Muscle of leg (tissue), 11 donors: ENCODE measurements around the gene ATP6V0D1. TPM values are rescaled to one million over a fixed set of nuclear protein-coding genes. Genes with fewer than 3 reads are reported as not detected.

Source experiments
- DNase-seq: peaks from one replicate; pipeline ENCODE4 v3.0.0; 2013
- H3K27ac ChIP-seq: one replicate; pipeline ENCODE4 v1.5.1; 2013; ENCODE audit warnings: mild to moderate bottlenecking, low read length, control low read depth
- H3K27me3 ChIP-seq: one replicate; pipeline ENCODE4 v1.6.1; 2013; ENCODE audit warnings: low read length; ENCODE audit not compliant: control insufficient read depth, insufficient read depth
- H3K36me3 ChIP-seq: one replicate; pipeline ENCODE4 v1.6.1; 2013; ENCODE audit warnings: low read length; ENCODE audit not compliant: control insufficient read depth, insufficient read depth
- H3K4me1 ChIP-seq: one replicate; pipeline ENCODE4 v1.6.1; 2013; ENCODE audit warnings: low read length; ENCODE audit not compliant: control insufficient read depth, insufficient read depth
- H3K4me3 ChIP-seq: one replicate; pipeline ENCODE4 v1.5.1; 2013; ENCODE audit warnings: low read length, control low read depth
- H3K9me3 ChIP-seq: replicated peaks from 2 replicates; pipeline ENCODE4 v1.6.1; 2013; ENCODE audit warnings: low read depth, low read length; ENCODE audit not compliant: control insufficient read depth
- WGBS: methylation state at CpG from one replicate; pipeline ENCODE4 v1.1.5; 2013; ENCODE audit warnings: missing lambda C conversion rate; ENCODE audit not compliant: insufficient coverage; 5-methylcytosine and 5-hydroxymethylcytosine counted together
- polyA plus RNA-seq, 8 donors: library from polyadenylated mRNA; unstranded; fragments of 120-200 nt; gene quantifications; one replicate each; pipeline versions ENCODE4 v1.2.1 to v1.2.3, GENCODE V29; 2013; ENCODE audit warnings: inconsistent platforms in 1 of 8, low replicate concordance in 1 of 8; ENCODE audit not compliant: insufficient read length in 8 of 8, insufficient read depth in 1 of 8
- total RNA-seq: library from RNA; stranded (reverse); fragments of 120-200 nt; gene quantifications from one replicate; pipeline ENCODE4 v1.2.4, GENCODE V29; 2013

ATP6V0D1 gene
- total and polyA plus RNA-seq, 9 donors = 43.5 to 69.0 (median 66.2) TPM

DNA sequence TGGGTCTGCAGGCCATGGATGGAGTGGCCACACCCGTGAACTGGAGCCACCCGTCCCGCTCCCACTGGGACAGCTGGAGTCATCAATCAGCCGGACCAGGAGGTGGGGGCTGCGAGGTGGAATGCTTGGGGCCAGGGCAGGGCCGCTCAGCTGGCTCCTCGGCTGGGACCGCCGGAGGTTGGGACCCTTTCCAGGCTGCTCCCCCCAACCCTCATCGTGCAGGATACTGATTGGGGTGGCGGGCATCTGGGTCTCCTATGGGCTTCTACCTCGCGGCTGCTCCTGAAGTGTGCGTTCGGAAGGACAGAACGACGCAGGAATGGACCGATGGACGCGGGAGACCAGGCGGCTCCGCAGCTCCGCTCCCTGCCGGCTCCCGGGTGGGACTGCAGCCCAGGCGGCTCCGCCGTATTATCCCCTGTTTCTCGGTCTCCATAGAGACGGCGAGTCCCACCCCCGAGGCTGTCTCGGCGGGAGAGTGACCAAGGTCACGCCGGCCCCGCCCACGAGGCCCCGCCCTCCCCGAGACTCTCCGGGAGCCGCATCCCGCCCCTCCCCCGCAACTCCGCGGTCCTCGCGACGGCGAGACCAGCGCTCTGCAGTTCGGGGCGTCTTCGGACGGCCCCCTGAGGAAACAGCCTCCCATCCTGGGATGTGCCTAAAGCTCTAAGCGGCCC is 87.7 kb downstream of the ATP6V0D1 start, which contains the start of gene TPPP3:
TPPP3 (minus strand) TSS at position 388 of the 677 bp plus-strand sequence. CDS start 2,387 bp downstream, outside the sequence.
- Histone ChIP-seq H3K4me3 (peak within 1 kb of the TSS; percentile 84), H3K27me3 (no peaks in the 10 kb centered on the region), H3K36me3 (peaks cover 20% of the 10 kb centered on the region), H3K27ac (peak within 1 kb of the TSS; percentile 97), H3K4me1 (peaks cover 93% of the 10 kb centered on the region), H3K9me3 (no peaks in the 10 kb centered on the region)
- WGBS = 1% methylated on average over 55 of the region's 56 CpGs
- peak; percentile 97 for DNase-seq

DNA sequence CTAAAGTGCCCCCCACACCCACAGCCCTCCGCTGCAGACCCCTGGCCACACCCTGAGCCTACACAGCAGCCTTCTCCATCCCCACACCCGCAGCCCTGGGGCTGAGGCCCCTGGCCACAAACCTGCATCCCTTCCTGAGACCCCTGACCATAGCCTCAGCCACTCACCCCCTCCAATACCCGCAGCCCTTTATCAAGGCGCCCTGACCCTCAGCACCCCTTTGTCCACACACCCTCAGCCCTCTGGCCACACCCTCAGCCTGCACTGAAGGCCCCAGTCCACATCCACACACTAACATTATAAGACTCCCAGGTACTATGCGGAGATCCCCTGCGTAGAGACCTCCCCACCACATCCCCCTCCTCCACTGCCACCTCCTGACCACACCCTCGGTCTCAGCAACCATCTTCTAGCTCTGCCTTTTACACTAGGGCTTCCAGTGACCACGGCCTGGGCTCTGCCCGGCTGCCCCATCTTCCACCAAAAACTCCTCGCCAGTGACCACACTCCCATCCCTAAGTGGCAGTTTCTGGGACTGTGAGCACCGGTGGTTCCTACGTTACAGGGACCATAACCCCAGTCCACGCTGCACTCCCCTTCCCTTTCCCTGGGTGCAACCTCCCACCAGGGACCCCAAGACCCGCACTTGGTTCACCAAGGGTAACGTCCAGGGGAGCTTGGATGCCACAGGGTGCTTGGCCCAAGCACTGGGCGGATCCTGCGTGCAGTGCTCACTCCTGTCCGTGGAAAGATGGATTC is 88.5 kb downstream of the ATP6V0D1 start:
- WGBS = 62% methylated on average over 18 of the region's 18 CpGs
- DNase-seq = peak; percentile 21
- H3K36me3 ChIP-seq = peaks cover 28% of the 10 kb centered on the region
- H3K27ac ChIP-seq = peak overlapping the region; percentile 97
- H3K9me3 ChIP-seq = no peaks in the 10 kb centered on the region
- no peaks in the 10 kb centered on the region for H3K27me3 ChIP-seq
- H3K4me3 ChIP-seq = peak overlapping the region; percentile 84
- peaks cover 85% of the 10 kb centered on the region for H3K4me1 ChIP-seq

- Histone ChIP-seq H3K4me1 (peaks cover 77% of the 10 kb centered on the region), H3K4me3 (peak overlapping the region; percentile 84), H3K36me3 (peaks cover 29% of the 10 kb centered on the region), H3K27me3 (no peaks in the 10 kb centered on the region), H3K9me3 (no peaks in the 10 kb centered on the region), H3K27ac (peak overlapping the region; percentile 97)
- 52% methylated on average over 12 of the region's 15 CpGs for WGBS
- DNase-seq = peak; percentile 80
Observed at GRCh38 chr16:67391424-67392300, 89.3 kb downstream of the ATP6V0D1 start.

GRCh38 chr16:67390816-67391423 is 90.0 kb downstream of the ATP6V0D1 start:
- Histone ChIP-seq H3K36me3 (peaks cover 29% of the 10 kb centered on the region), H3K27ac (peak overlapping the region; percentile 97), H3K9me3 (no peaks in the 10 kb centered on the region), H3K27me3 (no peaks in the 10 kb centered on the region), H3K4me3 (peak overlapping the region; percentile 9), H3K4me1 (peaks cover 70% of the 10 kb centered on the region)
- WGBS = 85% methylated on average over 9 of the region's 11 CpGs
- peak; percentile 18 for DNase-seq

DNA sequence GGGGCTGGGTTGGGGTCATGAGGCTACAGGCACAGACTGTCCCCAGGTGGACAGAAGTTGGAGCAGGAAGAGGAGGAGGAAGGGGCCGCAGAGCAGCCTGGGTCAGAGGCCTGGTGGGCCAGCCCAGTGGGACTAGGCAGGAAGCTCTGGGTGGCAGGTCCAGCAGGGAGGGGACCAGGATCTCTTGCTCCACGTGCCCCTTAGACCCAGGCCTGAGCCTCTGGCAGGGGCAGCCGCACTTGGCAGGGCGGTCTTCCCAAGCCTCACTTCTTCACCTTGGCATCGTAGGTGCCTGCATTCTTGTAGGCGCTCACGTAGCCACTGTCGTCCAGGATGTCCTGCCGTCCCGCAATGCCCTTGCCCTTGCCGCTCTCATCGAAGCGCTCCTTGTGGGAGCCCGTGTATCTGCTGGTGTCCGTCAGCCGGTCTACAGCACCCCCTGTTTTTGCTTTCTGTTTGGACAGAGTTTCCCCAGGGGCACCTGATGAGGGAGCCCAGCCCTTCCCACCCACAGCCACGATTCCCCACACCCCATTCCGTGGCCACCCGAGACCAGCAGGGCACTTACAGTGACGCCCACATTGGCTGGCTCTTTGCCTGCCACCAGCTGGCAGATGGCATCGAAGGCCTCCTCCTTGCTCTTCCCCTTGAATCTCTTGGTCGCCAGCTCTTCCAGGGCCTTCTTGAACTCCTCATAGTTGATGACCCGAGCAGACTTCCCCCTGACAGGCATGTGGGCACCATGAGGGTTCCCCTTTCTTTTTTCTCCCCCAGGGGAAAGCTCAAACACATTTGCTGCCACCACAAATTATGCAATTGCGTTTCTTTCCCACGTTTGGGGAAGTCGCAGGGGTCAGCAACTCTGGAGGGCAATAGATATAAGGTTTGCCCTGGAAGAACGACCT is 90.8 kb downstream of the ATP6V0D1 start:
- H3K9me3 ChIP-seq = no peaks in the 10 kb centered on the region
- WGBS = 84% methylated on average over 21 of the region's 27 CpGs
- peak overlapping the region; percentile 97 for H3K27ac ChIP-seq
- H3K36me3 ChIP-seq = peaks cover 29% of the 10 kb centered on the region
- no peaks in the 10 kb centered on the region for H3K27me3 ChIP-seq
- H3K4me1 ChIP-seq = peaks cover 62% of the 10 kb centered on the region
- H3K4me3 ChIP-seq = no peak overlapping the region
- DNase-seq = peak; percentile 83

DNA sequence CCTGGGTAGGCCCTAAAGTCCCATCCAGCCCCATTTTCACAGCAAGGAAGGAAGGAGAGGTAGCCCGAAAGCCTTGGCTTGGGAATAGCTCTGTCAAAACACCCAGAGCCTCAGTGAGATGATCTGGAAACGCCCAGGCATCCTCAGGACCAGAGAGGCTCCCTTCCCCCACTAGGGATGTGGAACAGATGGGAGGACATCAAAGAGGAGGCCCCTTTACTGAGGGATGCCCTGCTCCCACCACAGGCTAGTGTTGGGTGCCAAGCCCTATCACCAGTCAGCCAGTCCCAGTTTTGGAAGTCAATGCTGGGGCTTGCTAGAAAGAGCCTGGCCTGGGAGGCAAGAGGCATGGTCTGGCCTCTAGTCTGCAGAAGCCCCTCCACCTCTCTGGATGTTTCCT is 92.4 kb downstream of the ATP6V0D1 start:
- Histone ChIP-seq H3K27ac (no peak overlapping the region), H3K4me3 (no peak overlapping the region), H3K4me1 (peaks cover 47% of the 10 kb centered on the region), H3K27me3 (no peaks in the 10 kb centered on the region), H3K9me3 (no peaks in the 10 kb centered on the region), H3K36me3 (peaks cover 29% of the 10 kb centered on the region)
- WGBS = no CpG with 5 or more reads among the region's 2 CpGs
- peak; percentile 20 for DNase-seq

DNA sequence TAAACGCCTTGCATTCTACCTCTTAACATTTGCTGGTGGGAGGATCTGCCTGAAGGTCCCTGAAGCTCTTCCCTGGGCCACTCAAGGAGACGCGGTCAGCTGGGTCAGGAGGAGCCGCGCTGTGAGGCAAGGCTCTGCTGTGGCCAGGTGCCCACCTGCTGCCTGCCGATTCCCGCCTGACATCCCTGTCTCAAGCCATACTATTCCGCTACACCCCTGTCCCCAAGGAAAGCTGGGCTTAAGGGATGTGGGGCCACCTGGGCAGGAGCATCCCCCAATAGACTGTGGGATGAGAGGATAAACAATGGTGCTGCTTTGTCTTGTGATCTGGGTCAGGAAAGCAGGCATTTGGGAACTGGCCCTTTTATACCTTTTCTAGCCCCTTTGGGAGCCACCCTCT is 92.8 kb downstream of the ATP6V0D1 start:
- no peak overlapping the region for H3K27ac ChIP-seq
- no CpG with 5 or more reads among the region's 8 CpGs for WGBS
- peaks cover 29% of the 10 kb centered on the region for H3K36me3 ChIP-seq
- no peaks in the 10 kb centered on the region for H3K27me3 ChIP-seq
- no peaks in the 10 kb centered on the region for H3K9me3 ChIP-seq
- DNase-seq = no peak
- H3K4me1 ChIP-seq = peaks cover 45% of the 10 kb centered on the region
- H3K4me3 ChIP-seq = no peak overlapping the region
